HG02943 (cell line): ENCODE measurements around the gene UBAP1L.
"Not testable (repeated sequence)": the region's sequence is repeated elsewhere in the genome, so short reads cannot be mapped to it uniquely, and the experiment has no call there.

Experiments
- ATAC-seq: cut with Tn5 transposase; IDR thresholded peaks from one replicate; pipeline ENCODE4 v1.9.1; 2021; ENCODE audit warnings: mild to moderate bottlenecking, low read depth, moderate library complexity; ENCODE audit not compliant: unreplicated experiment

Gene UBAP1L

GRCh38 chr15:65101411-65101890 is 13.5 kb downstream of the UBAP1L start:
- no peak for ATAC-seq

- no peak for ATAC-seq
Measured at GRCh38 chr15:65100442-65100841, 14.6 kb downstream of the UBAP1L start.

- not testable (repeated sequence) for ATAC-seq
Measured at GRCh38 chr15:65099801-65100200, 15.2 kb downstream of the UBAP1L start.

- ATAC-seq = no peak
Measured at GRCh38 chr15:65099336-65099735, 15.7 kb downstream of the UBAP1L start.

GRCh38 chr15:65097651-65098263 is 17.2 kb downstream of the UBAP1L start:
- no peak for ATAC-seq

- ATAC-seq = no peak
Measured at GRCh38 chr15:65096481-65097385, 18.3 kb downstream of the UBAP1L start.

GRCh38 chr15:65095747-65096104 is 19.3 kb downstream of the UBAP1L start:
- no peak for ATAC-seq

- ATAC-seq = no peak
Measured at GRCh38 chr15:65095011-65095746, 19.8 kb downstream of the UBAP1L start.

GRCh38 chr15:65094294-65094995 is 20.6 kb downstream of the UBAP1L start:
- ATAC-seq = no peak

- not testable (repeated sequence) for ATAC-seq
Measured at GRCh38 chr15:65093793-65094170, 21.2 kb downstream of the UBAP1L start.

- no peak for ATAC-seq
Measured at GRCh38 chr15:65092911-65093792, 21.8 kb downstream of the UBAP1L start.

- no peak for ATAC-seq
Measured at GRCh38 chr15:65091946-65092770, 22.8 kb downstream of the UBAP1L start.

- no peak for ATAC-seq
Measured at GRCh38 chr15:65089206-65089824, 25.7 kb downstream of the UBAP1L start.

- no peak for ATAC-seq
Measured at GRCh38 chr15:65088643-65089021, 26.4 kb downstream of the UBAP1L start.

GRCh38 chr15:65087873-65088642 is 26.9 kb downstream of the UBAP1L start:
- no peak for ATAC-seq

GRCh38 chr15:65087411-65087810 is 27.6 kb downstream of the UBAP1L start:
- ATAC-seq = no peak

- no peak for ATAC-seq
Measured at GRCh38 chr15:65086680-65087111, 28.3 kb downstream of the UBAP1L start.
